ENCODE results near the gene CLMP. TPM values are rescaled to one million over a fixed set of nuclear protein-coding genes. Genes with fewer than 3 reads are reported as not detected.
A peak's percentile ranks its signal among the peaks of the same experiment; 100 is the strongest.

The CLMP gene
- total and polyA plus RNA-seq, 2 experiments from 2014 or later: 2.1 to 8.4 TPM

- H3K4me1 ChIP-seq (ENCODE audit: low read depth): peaks cover 22% of the 10 kb centered on the region
- H3K27me3 ChIP-seq: no peaks in the 10 kb centered on the region
- no peak overlapping the region for H3K4me3 ChIP-seq
- TF ChIP-seq CTCF (IDR thresholded peaks at IDR 0.05; ENCODE audit: low read depth, low read length): no peak
- no peaks in the 10 kb centered on the region for H3K9me3 ChIP-seq (ENCODE audit: low read depth)
- H3K27ac ChIP-seq: peak overlapping the region; percentile 44
- peaks cover 45% of the 10 kb centered on the region for H3K36me3 ChIP-seq
- DNase-seq (ENCODE audit: low read depth in 1 of 2, low spot score in 1 of 2): no peak
Observed at GRCh38 chr11:123055191-123055901, 139.7 kb downstream of the CLMP start.

- peak overlapping the region; percentile 44 for H3K27ac ChIP-seq
- TF ChIP-seq CTCF (IDR thresholded peaks at IDR 0.05; ENCODE audit: low read depth, low read length): peak; percentile 64
- peak; percentile 82 to 93 for DNase-seq (ENCODE audit: low read depth in 1 of 2, low spot score in 1 of 2)
- peaks cover 36% of the 10 kb centered on the region for H3K36me3 ChIP-seq
- no peak overlapping the region for H3K4me3 ChIP-seq
- peaks cover 18% of the 10 kb centered on the region for H3K4me1 ChIP-seq (ENCODE audit: low read depth)
- H3K27me3 ChIP-seq: no peaks in the 10 kb centered on the region
- no peaks in the 10 kb centered on the region for H3K9me3 ChIP-seq (ENCODE audit: low read depth)
Observed at GRCh38 chr11:123054301-123055065, 140.6 kb downstream of the CLMP start.

GRCh38 chr11:123052901-123053721 lies 141.9 kb downstream of the CLMP start:
- DNase-seq (ENCODE audit: low read depth in 1 of 2, low spot score in 1 of 2): no peak
- H3K27me3 ChIP-seq: no peaks in the 10 kb centered on the region
- H3K27ac ChIP-seq: peak overlapping the region; percentile 39
- H3K4me3 ChIP-seq: no peak overlapping the region
- H3K36me3 ChIP-seq: peaks cover 23% of the 10 kb centered on the region
- H3K4me1 ChIP-seq (ENCODE audit: low read depth): peaks cover 14% of the 10 kb centered on the region
- no peak for TF ChIP-seq CTCF (IDR thresholded peaks at IDR 0.05; ENCODE audit: low read depth, low read length)
- no peaks in the 10 kb centered on the region for H3K9me3 ChIP-seq (ENCODE audit: low read depth)

GRCh38 chr11:123051634-123052033 lies 143.4 kb downstream of the CLMP start:
- no peak for DNase-seq (ENCODE audit: low read depth in 1 of 2, low spot score in 1 of 2)
- H3K4me1 ChIP-seq (ENCODE audit: low read depth): peaks cover 11% of the 10 kb centered on the region
- H3K4me3 ChIP-seq: no peak overlapping the region
- H3K27me3 ChIP-seq: no peaks in the 10 kb centered on the region
- no peaks in the 10 kb centered on the region for H3K9me3 ChIP-seq (ENCODE audit: low read depth)
- no peak overlapping the region for H3K27ac ChIP-seq
- no peak for TF ChIP-seq CTCF (IDR thresholded peaks at IDR 0.05; ENCODE audit: low read depth, low read length)
- H3K36me3 ChIP-seq: peaks cover 8% of the 10 kb centered on the region

GRCh38 chr11:123051146-123051545 lies 143.9 kb downstream of the CLMP start:
- Histone ChIP-seq H3K9me3 (ENCODE audit: low read depth) (no peaks in the 10 kb centered on the region), H3K4me3 (no peak overlapping the region), H3K4me1 (ENCODE audit: low read depth) (peaks cover 10% of the 10 kb centered on the region), H3K27me3 (no peaks in the 10 kb centered on the region), H3K36me3 (peaks cover 4% of the 10 kb centered on the region), H3K27ac (no peak overlapping the region)
- DNase-seq (ENCODE audit: low read depth in 1 of 2, low spot score in 1 of 2): no peak
- TF ChIP-seq CTCF (IDR thresholded peaks at IDR 0.05; ENCODE audit: low read depth, low read length): no peak

Data from cardiac muscle cell (in vitro differentiated cells and primary cell).